ENCODE results near the gene MEF2D. TPM values are rescaled to one million over a fixed set of nuclear protein-coding genes. Genes with fewer than 3 reads are reported as not detected.

MEF2D gene
- total RNA-seq, 1 donor from 2014 or later = 7.8 TPM

- H3K36me3 ChIP-seq (ENCODE audit: control insufficient read depth in 3 of 3, insufficient read depth in 3 of 3, low read length in 3 of 3) = no peaks in the 10 kb centered on the region
- H3K9ac ChIP-seq (ENCODE audit: low read depth in 1 of 3, low read length in 3 of 3) = no peak overlapping the region
- no peaks in the 10 kb centered on the region for H3K9me3 ChIP-seq (ENCODE audit: control insufficient read depth in 3 of 3, low read length in 3 of 3)
- H3K27me3 ChIP-seq (ENCODE audit: control insufficient read depth in 3 of 3, insufficient read depth in 3 of 3, low read length in 3 of 3) = peaks cover 78 to 97% (median 89%) of the 10 kb centered on the region in 3 donors
- H3K4me1 ChIP-seq (ENCODE audit: control insufficient read depth in 3 of 3, insufficient read depth in 3 of 3, low read length in 3 of 3) = peaks cover 20 to 30% (median 23%) of the 10 kb centered on the region in 3 donors
- H3K27ac ChIP-seq (ENCODE audit: low read depth, low read length) = no peak overlapping the region
- H3K4me3 ChIP-seq (ENCODE audit: low read length in 3 of 3) = no peak overlapping the region
Measured at GRCh38 chr1:156418416-156419070, 82.0 kb downstream of the MEF2D start.

DNA sequence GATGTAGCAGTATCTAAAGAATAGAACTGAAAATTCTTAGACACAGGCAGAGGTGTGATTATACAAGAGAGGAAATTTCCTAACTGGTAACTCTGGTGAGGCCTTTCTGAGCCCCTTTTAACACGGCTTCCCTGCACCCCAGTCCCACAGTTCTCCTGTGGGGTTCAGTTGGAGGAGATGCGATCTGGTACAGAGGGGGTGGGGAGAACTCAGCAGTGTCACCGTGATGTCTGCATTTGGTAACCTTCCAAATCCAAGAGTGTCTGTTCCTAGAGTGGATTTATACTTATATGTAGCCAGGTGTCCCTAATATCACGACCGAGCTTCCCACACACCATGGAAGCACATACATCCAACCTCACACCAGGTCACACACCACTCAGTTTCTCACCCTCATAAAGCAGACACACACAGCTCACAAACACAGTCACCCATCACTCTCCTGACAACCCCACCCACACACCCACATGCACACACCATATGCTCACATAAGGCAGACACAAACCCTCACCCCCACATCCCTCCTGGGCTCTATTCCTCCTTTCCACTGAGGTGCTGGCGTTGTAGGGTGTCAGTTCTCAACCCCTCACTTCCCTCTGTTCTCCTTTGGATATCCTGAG, 83.1 kb downstream of the MEF2D start:
- peaks cover 19 to 27% (median 23%) of the 10 kb centered on the region in 3 donors for H3K4me1 ChIP-seq (ENCODE audit: control insufficient read depth in 3 of 3, insufficient read depth in 3 of 3, low read length in 3 of 3)

GRCh38 chr1:156416993-156417392, 83.6 kb downstream of the MEF2D start:
- H3K27me3 ChIP-seq (ENCODE audit: control insufficient read depth in 3 of 3, insufficient read depth in 3 of 3, low read length in 3 of 3) = peaks cover 79 to 89% (median 87%) of the 10 kb centered on the region in 3 donors
- no peak overlapping the region for H3K4me3 ChIP-seq (ENCODE audit: low read length in 3 of 3)
- H3K27ac ChIP-seq (ENCODE audit: low read depth, low read length) = no peak overlapping the region
- no peaks in the 10 kb centered on the region for H3K9me3 ChIP-seq (ENCODE audit: control insufficient read depth in 3 of 3, low read length in 3 of 3)
- no peaks in the 10 kb centered on the region for H3K36me3 ChIP-seq (ENCODE audit: control insufficient read depth in 3 of 3, insufficient read depth in 3 of 3, low read length in 3 of 3)
- H3K9ac ChIP-seq (ENCODE audit: low read depth in 1 of 3, low read length in 3 of 3) = no peak overlapping the region
- peaks cover 15 to 24% (median 21%) of the 10 kb centered on the region in 3 donors for H3K4me1 ChIP-seq (ENCODE audit: control insufficient read depth in 3 of 3, insufficient read depth in 3 of 3, low read length in 3 of 3)

More for the DNA sequence above, 83.1 kb downstream of the MEF2D start:
- Histone ChIP-seq H3K36me3 (ENCODE audit: control insufficient read depth in 3 of 3, insufficient read depth in 3 of 3, low read length in 3 of 3) (no peaks in the 10 kb centered on the region), H3K27me3 (ENCODE audit: control insufficient read depth in 3 of 3, insufficient read depth in 3 of 3, low read length in 3 of 3) (peaks cover 81 to 94% (median 93%) of the 10 kb centered on the region in 3 donors), H3K9me3 (ENCODE audit: control insufficient read depth in 3 of 3, low read length in 3 of 3) (no peaks in the 10 kb centered on the region), H3K4me3 (ENCODE audit: low read length in 3 of 3) (no peak overlapping the region), H3K9ac (ENCODE audit: low read depth in 1 of 3, low read length in 3 of 3) (no peak overlapping the region), H3K27ac (ENCODE audit: low read depth, low read length) (no peak overlapping the region)

- Histone ChIP-seq H3K9me3 (ENCODE audit: control insufficient read depth in 3 of 3, low read length in 3 of 3) (no peaks in the 10 kb centered on the region), H3K9ac (ENCODE audit: low read depth in 1 of 3, low read length in 3 of 3) (no peak overlapping the region), H3K4me1 (ENCODE audit: control insufficient read depth in 3 of 3, insufficient read depth in 3 of 3, low read length in 3 of 3) (no peaks in the 10 kb centered on the region), H3K36me3 (ENCODE audit: control insufficient read depth in 3 of 3, insufficient read depth in 3 of 3, low read length in 3 of 3) (no peaks in the 10 kb centered on the region), H3K4me3 (ENCODE audit: low read length in 3 of 3) (no peak overlapping the region), H3K27me3 (ENCODE audit: control insufficient read depth in 3 of 3, insufficient read depth in 3 of 3, low read length in 3 of 3) (peaks cover 62 to 75% (median 75%) of the 10 kb centered on the region in 3 donors), H3K27ac (ENCODE audit: low read depth, low read length) (no peak overlapping the region)
Measured at GRCh38 chr1:156414461-156415064, 86.0 kb downstream of the MEF2D start.

Small RNAs within 50 kb of the gene (small RNA-seq; reads per million reads assigned to genes)
- gene MIR9-1 (not detected), gene RF00019 (not detected)

Other genes with a start within 250 kb of the MEF2D start
- 25.6 TPM for gene SMG5, start 217.9 kb downstream of the MEF2D start, total RNA-seq
- gene TMEM79, start 216.4 kb downstream of the MEF2D start, total RNA-seq = 4.2 TPM
- gene GLMP, start 205.1 kb downstream of the MEF2D start, total RNA-seq = 20.4 TPM
- not detected for gene VHLL, start 201.5 kb downstream of the MEF2D start, total RNA-seq
- 293 TPM for gene CCT3, start 162.5 kb downstream of the MEF2D start, total RNA-seq
- gene TSACC, start 162.2 kb downstream of the MEF2D start, total RNA-seq = 2.1 TPM
- not detected for gene RHBG, start 131.6 kb downstream of the MEF2D start, total RNA-seq
- 3.7 TPM for gene IQGAP3, start 71.8 kb upstream of the MEF2D start, total RNA-seq
- not detected for gene TTC24, start 78.9 kb upstream of the MEF2D start, total RNA-seq
- gene NAXE, start 91.0 kb upstream of the MEF2D start, total RNA-seq = 27.1 TPM
- 10.4 TPM for gene GPATCH4, start 100.7 kb upstream of the MEF2D start, total RNA-seq
- gene HAPLN2, start 118.6 kb upstream of the MEF2D start, total RNA-seq = 0.52 TPM
- gene BCAN, start 141.3 kb upstream of the MEF2D start, total RNA-seq = under 0.01 TPM
- 494 TPM for gene NES, start 176.6 kb upstream of the MEF2D start, total RNA-seq
- 57.4 TPM for gene CRABP2, start 204.8 kb upstream of the MEF2D start, total RNA-seq
- gene METTL25B, start 227.7 kb upstream of the MEF2D start, total RNA-seq = 4.2 TPM
- gene ISG20L2, start 228.0 kb upstream of the MEF2D start, total RNA-seq = 5.2 TPM
- gene MRPL24, start 240.3 kb upstream of the MEF2D start, total RNA-seq = 36.5 TPM